HTERT RPE-1 (cell line): ENCODE measurements around the gene RPA3.

Source experiments
- in situ Hi-C: fragments of 300-500 bp; cut with MboI; formaldehyde crosslinking; loops from 4 replicates; pipeline ENCODE4 v1.14.3; 2020; ENCODE audit warnings: low sequenced_read_pairs

The RPA3 gene

GRCh38 chr7:7718492-7718891 lies at the start of gene RPA3:
RPA3 (minus strand) TSS chr7:7718607; CDS start chr7:7640418, 78,189 bp downstream.
- in situ Hi-C loops, result no loop called here

GRCh38 chr7:7766671-7767070 lies 48.3 kb upstream of the RPA3 start:
- in situ Hi-C loops, result no loop called here

GRCh38 chr7:7765422-7765821 lies 47.0 kb upstream of the RPA3 start:
- in situ Hi-C loops, result no loop called here

- in situ Hi-C loops, result no loop called here
These were observed 46.4 kb upstream of the RPA3 start for GRCh38 chr7:7764520-7765396.

- in situ Hi-C loops, result no loop called here
These were observed 43.8 kb upstream of the RPA3 start for GRCh38 chr7:7761974-7762779.

GRCh38 chr7:7761340-7761973 lies 43.0 kb upstream of the RPA3 start:
- in situ Hi-C loops, result no loop called here

- in situ Hi-C loops, result no loop called here
These were observed 39.2 kb upstream of the RPA3 start for GRCh38 chr7:7757576-7757975.

- in situ Hi-C loops, result no loop called here
These were observed 38.2 kb upstream of the RPA3 start for GRCh38 chr7:7756577-7756976.

- in situ Hi-C loops, result no loop called here
These were observed 33.1 kb upstream of the RPA3 start for GRCh38 chr7:7751243-7752092.

GRCh38 chr7:7750571-7751242 lies 32.3 kb upstream of the RPA3 start:
- in situ Hi-C loops, result no loop called here

- in situ Hi-C loops, result no loop called here
These were observed 28.1 kb upstream of the RPA3 start for GRCh38 chr7:7746458-7746857.

GRCh38 chr7:7745966-7746365 lies 27.6 kb upstream of the RPA3 start:
- in situ Hi-C loops, result no loop called here

- in situ Hi-C loops, result no loop called here
These were observed 26.9 kb upstream of the RPA3 start for GRCh38 chr7:7745258-7745657.

- in situ Hi-C loops, result no loop called here
These were observed 23.8 kb upstream of the RPA3 start for GRCh38 chr7:7742223-7742622.

- in situ Hi-C loops, result no loop called here
These were observed 21.6 kb upstream of the RPA3 start for GRCh38 chr7:7740037-7740355.

GRCh38 chr7:7739204-7740036 lies 21.0 kb upstream of the RPA3 start:
- in situ Hi-C loops, result no loop called here

- in situ Hi-C loops, result no loop called here
These were observed 20.2 kb upstream of the RPA3 start for GRCh38 chr7:7738622-7739021.

GRCh38 chr7:7738177-7738576 lies 19.8 kb upstream of the RPA3 start:
- in situ Hi-C loops, result no loop called here

- in situ Hi-C loops, result no loop called here
These were observed 19.3 kb upstream of the RPA3 start for GRCh38 chr7:7737674-7738073.
